ENCODE measurements around the gene IGSF21.

Gene IGSF21

GRCh38 chr1:18243503-18244175 lies 136.0 kb downstream of the IGSF21 start:
- Histone ChIP-seq H3K4me2 (ENCODE audit: low read length) (no peak overlapping the region), H3K4me3 (ENCODE audit: low read length) (no peak overlapping the region), H3K4me1 (ENCODE audit: control insufficient read depth, insufficient read depth, low read length) (no peaks in the 10 kb centered on the region), H3K9ac (ENCODE audit: low read depth, low read length) (no peak overlapping the region), H3K27me3 (ENCODE audit: control insufficient read depth, insufficient read depth, low read length) (no peaks in the 10 kb centered on the region), H3K36me3 (ENCODE audit: insufficient read depth, low read length) (no peaks in the 10 kb centered on the region), H3K9me3 (replicated peaks; ENCODE audit: low read length) (no peaks in the 10 kb centered on the region)

- Histone ChIP-seq H3K4me3 (ENCODE audit: low read length) (no peak overlapping the region), H3K4me2 (ENCODE audit: low read length) (no peak overlapping the region), H3K4me1 (ENCODE audit: control insufficient read depth, insufficient read depth, low read length) (no peaks in the 10 kb centered on the region), H3K36me3 (ENCODE audit: insufficient read depth, low read length) (no peaks in the 10 kb centered on the region), H3K9ac (ENCODE audit: low read depth, low read length) (no peak overlapping the region), H3K9me3 (replicated peaks; ENCODE audit: low read length) (peaks cover 5% of the 10 kb centered on the region), H3K27me3 (ENCODE audit: control insufficient read depth, insufficient read depth, low read length) (no peaks in the 10 kb centered on the region)
These were observed 137.2 kb downstream of the IGSF21 start for GRCh38 chr1:18244762-18245161.

GRCh38 chr1:18245647-18246046 lies 138.0 kb downstream of the IGSF21 start:
- Histone ChIP-seq H3K9me3 (replicated peaks; ENCODE audit: low read length) (peaks cover 5% of the 10 kb centered on the region), H3K27me3 (ENCODE audit: control insufficient read depth, insufficient read depth, low read length) (no peaks in the 10 kb centered on the region), H3K36me3 (ENCODE audit: insufficient read depth, low read length) (no peaks in the 10 kb centered on the region), H3K4me2 (ENCODE audit: low read length) (no peak overlapping the region), H3K9ac (ENCODE audit: low read depth, low read length) (no peak overlapping the region), H3K4me3 (ENCODE audit: low read length) (no peak overlapping the region), H3K4me1 (ENCODE audit: control insufficient read depth, insufficient read depth, low read length) (no peaks in the 10 kb centered on the region)

- no peak overlapping the region for H3K4me3 ChIP-seq (ENCODE audit: low read length)
- H3K4me2 ChIP-seq (ENCODE audit: low read length): no peak overlapping the region
- peaks cover 5% of the 10 kb centered on the region for H3K9me3 ChIP-seq (replicated peaks; ENCODE audit: low read length)
- no peaks in the 10 kb centered on the region for H3K36me3 ChIP-seq (ENCODE audit: insufficient read depth, low read length)
- H3K27me3 ChIP-seq (ENCODE audit: control insufficient read depth, insufficient read depth, low read length): no peaks in the 10 kb centered on the region
- no peak overlapping the region for H3K9ac ChIP-seq (ENCODE audit: low read depth, low read length)
- H3K4me1 ChIP-seq (ENCODE audit: control insufficient read depth, insufficient read depth, low read length): no peaks in the 10 kb centered on the region
These were observed 138.9 kb downstream of the IGSF21 start for GRCh38 chr1:18246543-18246942.

GRCh38 chr1:18247151-18247550 lies 139.6 kb downstream of the IGSF21 start:
- H3K9ac ChIP-seq (ENCODE audit: low read depth, low read length): no peak overlapping the region
- no peak overlapping the region for H3K4me2 ChIP-seq (ENCODE audit: low read length)
- H3K9me3 ChIP-seq (replicated peaks; ENCODE audit: low read length): peaks cover 5% of the 10 kb centered on the region
- no peaks in the 10 kb centered on the region for H3K36me3 ChIP-seq (ENCODE audit: insufficient read depth, low read length)
- no peaks in the 10 kb centered on the region for H3K27me3 ChIP-seq (ENCODE audit: control insufficient read depth, insufficient read depth, low read length)
- H3K4me1 ChIP-seq (ENCODE audit: control insufficient read depth, insufficient read depth, low read length): no peaks in the 10 kb centered on the region
- no peak overlapping the region for H3K4me3 ChIP-seq (ENCODE audit: low read length)

GRCh38 chr1:18249631-18250030 lies 142.0 kb downstream of the IGSF21 start:
- Histone ChIP-seq H3K9me3 (replicated peaks; ENCODE audit: low read length) (peaks cover 8% of the 10 kb centered on the region), H3K4me3 (ENCODE audit: low read length) (no peak overlapping the region)

GRCh38 chr1:18253093-18253492 lies 145.5 kb downstream of the IGSF21 start:
- H3K4me3 ChIP-seq (ENCODE audit: low read length): no peak overlapping the region
- H3K27me3 ChIP-seq (ENCODE audit: control insufficient read depth, insufficient read depth, low read length): no peaks in the 10 kb centered on the region
- no peak overlapping the region for H3K9ac ChIP-seq (ENCODE audit: low read depth, low read length)
- peaks cover 8% of the 10 kb centered on the region for H3K9me3 ChIP-seq (replicated peaks; ENCODE audit: low read length)
- no peak overlapping the region for H3K4me2 ChIP-seq (ENCODE audit: low read length)
- H3K36me3 ChIP-seq (ENCODE audit: insufficient read depth, low read length): no peaks in the 10 kb centered on the region
- H3K4me1 ChIP-seq (ENCODE audit: control insufficient read depth, insufficient read depth, low read length): no peaks in the 10 kb centered on the region

More at GRCh38 chr1:18249631-18250030, 142.0 kb downstream of the IGSF21 start:
- Histone ChIP-seq H3K4me2 (ENCODE audit: low read length) (no peak overlapping the region), H3K36me3 (ENCODE audit: insufficient read depth, low read length) (no peaks in the 10 kb centered on the region), H3K27me3 (ENCODE audit: control insufficient read depth, insufficient read depth, low read length) (no peaks in the 10 kb centered on the region), H3K4me1 (ENCODE audit: control insufficient read depth, insufficient read depth, low read length) (no peaks in the 10 kb centered on the region), H3K9ac (ENCODE audit: low read depth, low read length) (no peak overlapping the region)

- no peaks in the 10 kb centered on the region for H3K36me3 ChIP-seq (ENCODE audit: insufficient read depth, low read length)
These were observed 149.0 kb downstream of the IGSF21 start for GRCh38 chr1:18256282-18257235.

GRCh38 chr1:18257778-18258177 lies 150.2 kb downstream of the IGSF21 start:
- peaks cover 13% of the 10 kb centered on the region for H3K9me3 ChIP-seq (replicated peaks; ENCODE audit: low read length)

More at GRCh38 chr1:18256282-18257235, 149.0 kb downstream of the IGSF21 start:
- Histone ChIP-seq H3K4me2 (ENCODE audit: low read length) (no peak overlapping the region), H3K9ac (ENCODE audit: low read depth, low read length) (no peak overlapping the region), H3K9me3 (replicated peaks; ENCODE audit: low read length) (peaks cover 13% of the 10 kb centered on the region), H3K4me1 (ENCODE audit: control insufficient read depth, insufficient read depth, low read length) (no peaks in the 10 kb centered on the region), H3K27me3 (ENCODE audit: control insufficient read depth, insufficient read depth, low read length) (no peaks in the 10 kb centered on the region), H3K4me3 (ENCODE audit: low read length) (no peak overlapping the region)

GRCh38 chr1:18261891-18262290 lies 154.3 kb downstream of the IGSF21 start:
- Histone ChIP-seq H3K9ac (ENCODE audit: low read depth, low read length) (no peak overlapping the region), H3K9me3 (replicated peaks; ENCODE audit: low read length) (peaks cover 9% of the 10 kb centered on the region), H3K4me2 (ENCODE audit: low read length) (no peak overlapping the region), H3K4me1 (ENCODE audit: control insufficient read depth, insufficient read depth, low read length) (no peaks in the 10 kb centered on the region), H3K4me3 (ENCODE audit: low read length) (no peak overlapping the region), H3K27me3 (ENCODE audit: control insufficient read depth, insufficient read depth, low read length) (no peaks in the 10 kb centered on the region), H3K36me3 (ENCODE audit: insufficient read depth, low read length) (no peaks in the 10 kb centered on the region)

More at GRCh38 chr1:18257778-18258177, 150.2 kb downstream of the IGSF21 start:
- H3K36me3 ChIP-seq (ENCODE audit: insufficient read depth, low read length): no peaks in the 10 kb centered on the region
- H3K4me3 ChIP-seq (ENCODE audit: low read length): no peak overlapping the region
- H3K27me3 ChIP-seq (ENCODE audit: control insufficient read depth, insufficient read depth, low read length): no peaks in the 10 kb centered on the region
- H3K4me2 ChIP-seq (ENCODE audit: low read length): no peak overlapping the region
- H3K4me1 ChIP-seq (ENCODE audit: control insufficient read depth, insufficient read depth, low read length): no peaks in the 10 kb centered on the region
- H3K9ac ChIP-seq (ENCODE audit: low read depth, low read length): no peak overlapping the region

- Histone ChIP-seq H3K4me2 (ENCODE audit: low read length) (no peak overlapping the region), H3K9ac (ENCODE audit: low read depth, low read length) (no peak overlapping the region), H3K36me3 (ENCODE audit: insufficient read depth, low read length) (no peaks in the 10 kb centered on the region), H3K4me1 (ENCODE audit: control insufficient read depth, insufficient read depth, low read length) (no peaks in the 10 kb centered on the region), H3K9me3 (replicated peaks; ENCODE audit: low read length) (peaks cover 13% of the 10 kb centered on the region), H3K4me3 (ENCODE audit: low read length) (no peak overlapping the region), H3K27me3 (ENCODE audit: control insufficient read depth, insufficient read depth, low read length) (no peaks in the 10 kb centered on the region)
These were observed 155.1 kb downstream of the IGSF21 start for GRCh38 chr1:18262726-18263125.

Data from skeletal muscle satellite cell (primary cell).